ENCODE data around the gene POLD4. TPM values are rescaled to one million over a fixed set of nuclear protein-coding genes. Genes with fewer than 3 reads are reported as not detected.

POLD4 gene
- total RNA-seq, 6 donors from 2014 or later = 55.5 to 173 (median 106) TPM

- Histone ChIP-seq H3K4me3 (no peak overlapping the region), H3K36me3 (no peaks in the 10 kb centered on the region), H3K27ac (no peak overlapping the region), H3K9me3 (no peaks in the 10 kb centered on the region), H3K4me1 (peaks cover 24 to 44% (median 28%) of the 10 kb centered on the region in 4 donors), H3K27me3 (no peaks in the 10 kb centered on the region)
- TF ChIP-seq EP300 (IDR thresholded peaks at IDR 0.05) (no peak), POLR2A (IDR thresholded peaks at IDR 0.05) (no peak), POLR2AphosphoS5 (IDR thresholded peaks at IDR 0.05) (no peak), CTCF (IDR thresholded peaks at IDR 0.05) (no peak)
- WGBS, 2 donors = 84 to 86% methylated on average over 6 to 7 of the region's 7 CpGs
- no peak for ATAC-seq (ENCODE audit: low FRiP score in 2 of 2)
- DNase-seq = no peak
These were observed 22.9 kb upstream of the POLD4 start for GRCh38 chr11:67376063-67376820.

- WGBS, 2 donors = 57 to 60% methylated on average over 11 to 15 of the region's 15 CpGs
- H3K36me3 ChIP-seq = no peaks in the 10 kb centered on the region
- H3K4me1 ChIP-seq = peaks cover 31 to 45% (median 35%) of the 10 kb centered on the region in 4 donors
- H3K27me3 ChIP-seq = no peaks in the 10 kb centered on the region
- H3K9me3 ChIP-seq = no peaks in the 10 kb centered on the region
- H3K4me3 ChIP-seq = no peak overlapping the region
- no peak overlapping the region for H3K27ac ChIP-seq
- no peak for ATAC-seq (ENCODE audit: low FRiP score in 2 of 2)
- DNase-seq = no peak
- TF ChIP-seq EP300 (IDR thresholded peaks at IDR 0.05) (no peak), POLR2A (IDR thresholded peaks at IDR 0.05) (no peak), POLR2AphosphoS5 (IDR thresholded peaks at IDR 0.05) (no peak), CTCF (IDR thresholded peaks at IDR 0.05) (no peak)
These were observed 22.1 kb upstream of the POLD4 start for GRCh38 chr11:67375320-67376055.

- TF ChIP-seq POLR2AphosphoS5 (IDR thresholded peaks at IDR 0.05) (no peak), CTCF (IDR thresholded peaks at IDR 0.05) (no peak), POLR2A (IDR thresholded peaks at IDR 0.05) (no peak), EP300 (IDR thresholded peaks at IDR 0.05) (no peak)
These were observed 21.4 kb upstream of the POLD4 start for GRCh38 chr11:67374571-67375281.

GRCh38 chr11:67373648-67374570, 20.6 kb upstream of the POLD4 start:
- peak; percentile 76 to 80 for TF ChIP-seq POLR2AphosphoS5 (IDR thresholded peaks at IDR 0.05)
- peak; percentile 44 to 84 (median 70) for TF ChIP-seq CTCF (IDR thresholded peaks at IDR 0.05)
- TF ChIP-seq EP300 (IDR thresholded peaks at IDR 0.05) = no peak
- TF ChIP-seq POLR2A (IDR thresholded peaks at IDR 0.05) = peak in 2 of 4 donors; percentile 35 to 48
- Histone ChIP-seq H3K4me1 (peaks cover 39 to 61% (median 45%) of the 10 kb centered on the region in 4 donors), H3K9me3 (no peaks in the 10 kb centered on the region), H3K4me3 (peak overlapping the region; percentile 71 to 86 (median 80)), H3K27me3 (no peaks in the 10 kb centered on the region), H3K36me3 (no peaks in the 10 kb centered on the region), H3K27ac (peak overlapping the region; percentile 88 to 99 (median 96))
- peak; percentile 86 to 94 for DNase-seq
- 1 to 2% methylated on average over 24 to 36 of the region's 40 CpGs for WGBS, 2 donors
- peak; percentile 72 to 87 for ATAC-seq (ENCODE audit: low FRiP score in 2 of 2)

More at GRCh38 chr11:67374571-67375281, 21.4 kb upstream of the POLD4 start:
- Histone ChIP-seq H3K27me3 (no peaks in the 10 kb centered on the region), H3K4me1 (peaks cover 37 to 53% (median 41%) of the 10 kb centered on the region in 4 donors), H3K27ac (peak overlapping the region; percentile 88 to 99 (median 96)), H3K36me3 (no peaks in the 10 kb centered on the region), H3K4me3 (peak overlapping the region in 2 of 4 donors; percentile 77 to 86), H3K9me3 (no peaks in the 10 kb centered on the region)
- whole genome bisulfite sequencing, 2 donors = 16 to 21% methylated on average over 7 to 9 of the region's 9 CpGs
- DNase-seq (no peak), ATAC-seq (ENCODE audit: low FRiP score in 2 of 2) (no peak)

Data from upper lobe of left lung (tissue), 6 donors.